Mucosa of descending colon (tissue), 3 donors: Measurements from ENCODE around the gene ALG10B. TPM values are rescaled to one million over a fixed set of nuclear protein-coding genes. Genes with fewer than 3 reads are reported as not detected.

Experiments
- ATAC-seq: fragments of 200-7000 bp; cut with Tn5 transposase; one replicate; pipeline ENCODE4 v1.9.1; 2020; ENCODE audit warnings: mild to moderate bottlenecking, moderate library complexity
- DNase-seq, 3 donors: peaks; one replicate each; pipeline ENCODE4 v3.0.0-alpha.2; 2020
- H3K36me3 ChIP-seq: fragments of 200-600 bp; one replicate; pipeline ENCODE4 v1.8.0; 2021; ENCODE audit warnings: low read depth, mild to moderate bottlenecking
- H3K4me1 ChIP-seq: fragments of 200-600 bp; one replicate; pipeline ENCODE4 v1.8.0; 2021; ENCODE audit warnings: low read depth, mild to moderate bottlenecking
- H3K4me3 ChIP-seq: fragments of 200-600 bp; one replicate; pipeline ENCODE4 v1.8.0; 2021; ENCODE audit warnings: mild to moderate bottlenecking
- H3K9me3 ChIP-seq: fragments of 200-600 bp; one replicate; pipeline ENCODE4 v1.8.0; 2021; ENCODE audit warnings: mild to moderate bottlenecking
- CTCF ChIP-seq: fragments of 200-600 bp; IDR thresholded peaks from one replicate; pipeline ENCODE4 v1.8.0; 2022; ENCODE audit warnings: antibody characterized with exemption, mild to moderate bottlenecking
- intact Hi-C, 2 donors: fragments of 100-400 bp; cut with DNase I in 1 of 2; cut with micrococcal nuclease in 1 of 2; formaldehyde crosslinking; loops; one replicate each; pipeline versions ENCODE4 v1.11.0 to v1.11.1; 2022; cut with DNase I, micrococcal nuclease
- total RNA-seq, 3 donors: library from RNA; stranded (reverse); fragmentation: NEBNext Ultra II Directional in 2 of 3; extraction: Animal tissue kit (Norgen Biotek cat#: 25700) in 2 of 3; gene quantifications; one replicate each; pipeline versions ENCODE4 v1.2.1 to v1.2.4, GENCODE V29; 2021 to 2023
- donor health status: DM: no; HTN: no; CAD: no; lungs with moderate emphysema.
- donor health status: DM: no; HTN: no; CAD: no.
- donor health status: DM: no; HTN: yes; CAD: no.

The ALG10B gene
- total RNA-seq, 3 donors from 2014 or later, result 4.3 to 6.3 (median 4.6) TPM

- no peaks in the 10 kb centered on the region for H3K36me3 ChIP-seq
- no peak for ATAC-seq
Measured at GRCh38 chr12:38370311-38370710, 53.7 kb downstream of the ALG10B start.

GRCh38 chr12:38373784-38374183 lies 57.2 kb downstream of the ALG10B start:
- no peak for TF ChIP-seq CTCF
- no peaks in the 10 kb centered on the region for H3K4me1 ChIP-seq
- H3K9me3 ChIP-seq, result no peaks in the 10 kb centered on the region
- intact Hi-C loops, result no loop called here
- H3K36me3 ChIP-seq, result no peaks in the 10 kb centered on the region
- H3K4me3 ChIP-seq, result no peak overlapping the region
- ATAC-seq (no peak), DNase-seq (no peak)

More at GRCh38 chr12:38370311-38370710, 53.7 kb downstream of the ALG10B start:
- H3K4me1 ChIP-seq, result no peaks in the 10 kb centered on the region
- H3K4me3 ChIP-seq, result no peak overlapping the region
- no peaks in the 10 kb centered on the region for H3K9me3 ChIP-seq
- no peak for TF ChIP-seq CTCF
- intact Hi-C loops, result no loop called here
- DNase-seq, result no peak

GRCh38 chr12:38374751-38375150 lies 58.2 kb downstream of the ALG10B start:
- no peak overlapping the region for H3K4me3 ChIP-seq
- TF ChIP-seq CTCF, result no peak
- H3K4me1 ChIP-seq, result no peaks in the 10 kb centered on the region
- no peaks in the 10 kb centered on the region for H3K36me3 ChIP-seq
- DNase-seq (no peak), ATAC-seq (no peak)
- intact Hi-C loops, result no loop called here
- H3K9me3 ChIP-seq, result no peaks in the 10 kb centered on the region
